ENCODE results near the gene OR4E1. TPM values are rescaled to one million over a fixed set of nuclear protein-coding genes. Genes with fewer than 3 reads are reported as not detected.
"Not testable (repeated sequence)": the region's sequence is repeated elsewhere in the genome, so short reads cannot be mapped to it uniquely, and the experiment has no call there.

OR4E1 gene
- polyA plus RNA-seq, 1 donor = not detected

DNA sequence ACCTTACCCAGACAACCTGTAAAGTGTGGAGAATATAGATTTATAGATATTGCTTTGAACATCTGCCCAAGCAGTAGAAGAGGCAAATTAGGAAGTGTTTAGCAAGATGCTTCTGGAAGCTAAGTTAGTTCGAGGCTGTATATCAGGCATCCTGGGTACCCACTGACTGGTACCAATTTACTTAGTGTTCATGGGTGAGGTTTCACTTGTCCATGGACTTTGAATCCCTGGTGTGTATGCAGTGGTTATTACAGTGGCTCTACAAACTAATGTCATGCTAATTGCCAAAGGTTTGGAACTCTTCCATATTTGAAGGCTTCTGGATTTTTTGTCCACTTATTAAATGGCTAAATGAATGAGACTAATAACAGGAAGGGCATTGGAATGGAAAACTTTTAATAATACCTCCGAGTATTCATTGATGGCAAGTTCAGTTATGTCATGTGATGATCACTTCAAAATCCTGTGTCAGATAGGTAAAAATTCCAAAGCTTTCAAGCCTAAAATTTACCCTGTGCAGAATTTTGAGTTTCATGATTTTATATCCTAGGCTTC, 20.2 kb downstream of the OR4E1 start, which contains the start of gene OR4E2:
Gene OR4E2 (plus strand): TSS at position 505 of the 555 bp plus-strand sequence. CDS start 11,248 bp downstream, outside the sequence.
- no peak for DNase-seq (ENCODE audit: low read depth)

DNA sequence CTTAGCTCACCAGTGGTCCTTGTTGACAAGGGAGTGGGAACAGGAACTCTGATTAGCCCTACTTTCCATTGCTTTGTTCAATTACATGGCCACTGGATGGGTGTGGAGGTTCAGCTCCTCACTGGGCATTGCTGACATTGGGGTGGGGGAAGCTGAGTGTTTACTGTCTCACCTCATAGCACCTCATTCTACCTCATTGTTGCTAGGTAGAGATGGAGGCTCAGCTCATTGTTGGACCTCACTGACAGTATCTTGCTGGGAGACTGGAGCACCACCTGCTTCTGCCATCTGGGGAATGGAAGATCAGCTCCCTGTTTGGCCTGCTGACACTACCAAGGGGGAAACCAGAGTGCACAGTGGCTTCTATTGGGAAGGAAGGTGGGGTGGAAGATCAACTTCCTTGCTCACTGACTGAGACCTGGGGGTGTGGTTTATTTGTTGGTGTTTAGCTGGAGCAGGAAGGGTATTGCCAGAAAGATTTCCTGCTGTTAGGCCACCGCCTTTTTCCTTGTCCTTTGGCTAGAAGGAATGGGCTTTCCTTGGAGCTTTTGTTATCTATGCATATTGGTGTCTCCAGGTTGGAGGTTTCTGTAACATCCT, 21.3 kb downstream of the OR4E1 start:
- no peak for DNase-seq (ENCODE audit: low read depth)

DNA sequence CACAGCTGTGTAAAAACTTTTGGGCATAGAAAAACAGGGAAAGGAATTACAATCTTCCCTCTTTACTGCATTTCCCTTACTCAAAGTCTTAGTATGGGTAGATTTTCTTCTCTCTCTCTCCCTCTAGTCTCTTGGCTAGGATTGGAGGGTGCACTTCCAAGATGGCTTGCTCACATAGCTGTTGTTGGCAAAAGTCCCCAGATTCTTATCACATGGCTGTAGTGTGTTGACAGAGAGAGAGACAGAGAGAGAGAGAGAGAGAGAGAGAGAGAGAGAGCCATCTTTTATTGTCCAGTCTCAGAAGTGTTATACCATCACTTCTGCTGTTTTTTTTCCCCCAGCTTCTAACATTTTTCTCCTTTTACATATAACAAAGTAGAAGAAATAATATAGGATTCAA, 26.2 kb downstream of the OR4E1 start:
- no peak for DNase-seq (ENCODE audit: low read depth)

DNA sequence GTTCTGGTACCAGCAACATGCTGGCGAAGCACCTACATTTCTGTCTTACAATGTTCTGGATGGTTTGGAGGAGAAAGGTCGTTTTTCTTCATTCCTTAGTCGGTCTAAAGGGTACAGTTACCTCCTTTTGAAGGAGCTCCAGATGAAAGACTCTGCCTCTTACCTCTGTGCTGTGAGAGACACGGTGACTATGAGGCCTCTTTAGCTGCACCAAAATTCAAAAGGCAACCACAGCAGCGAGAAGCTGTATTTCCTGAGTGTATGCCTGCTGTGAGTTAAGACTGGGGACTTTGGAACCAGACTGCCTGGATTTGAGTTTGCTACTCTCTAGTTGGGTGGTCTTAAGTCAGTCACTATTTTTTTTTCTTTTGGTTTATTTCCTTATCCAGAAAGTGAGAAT, 30.2 kb downstream of the OR4E1 start:
- DNase-seq (ENCODE audit: low read depth) = no peak

DNA sequence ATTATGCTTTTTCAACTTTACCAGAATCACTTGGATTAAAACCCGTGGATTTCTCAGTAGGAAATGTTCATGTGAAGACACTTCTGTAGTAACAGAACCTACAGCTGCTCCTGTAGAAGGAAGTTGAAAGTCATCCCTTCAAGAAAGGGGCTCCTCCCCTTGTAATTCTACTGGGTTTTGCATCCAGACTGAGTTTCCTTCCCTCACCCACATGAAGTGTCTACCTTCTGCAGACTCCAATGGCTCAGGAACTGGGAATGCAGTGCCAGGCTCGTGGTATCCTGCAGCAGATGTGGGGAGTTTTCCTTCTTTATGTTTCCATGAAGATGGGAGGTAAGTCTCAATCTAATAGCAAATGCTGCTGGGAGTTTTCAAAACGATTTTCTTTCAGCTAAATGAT, 30.9 kb downstream of the OR4E1 start:
- DNase-seq (ENCODE audit: low read depth) = no peak

DNA sequence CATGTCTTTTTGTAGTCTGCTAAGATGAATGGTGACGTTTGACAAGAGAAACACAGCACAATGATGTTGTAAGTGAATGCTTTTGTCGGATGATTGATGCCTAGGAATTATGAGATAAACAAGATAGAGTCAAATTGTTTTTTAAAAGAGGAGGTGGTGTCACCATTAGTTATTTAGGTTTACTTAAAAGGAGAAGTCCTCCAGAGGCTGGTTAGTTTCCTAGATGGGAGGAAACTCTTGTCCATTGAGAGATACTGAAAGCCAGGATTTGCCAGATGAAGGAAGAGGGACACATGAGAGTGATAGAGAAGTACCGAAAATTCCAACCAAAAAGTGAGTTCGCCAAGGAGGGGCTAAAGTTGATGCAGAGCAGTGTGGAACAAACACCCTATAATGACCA, 38.8 kb downstream of the OR4E1 start, which contains the start of gene OR10G2:
Gene OR10G2 (minus strand): TSS at position 101 of the 400 bp plus-strand sequence. CDS start 98 bp downstream, at position 3.
- DNase-seq (ENCODE audit: low read depth) = no peak

DNA sequence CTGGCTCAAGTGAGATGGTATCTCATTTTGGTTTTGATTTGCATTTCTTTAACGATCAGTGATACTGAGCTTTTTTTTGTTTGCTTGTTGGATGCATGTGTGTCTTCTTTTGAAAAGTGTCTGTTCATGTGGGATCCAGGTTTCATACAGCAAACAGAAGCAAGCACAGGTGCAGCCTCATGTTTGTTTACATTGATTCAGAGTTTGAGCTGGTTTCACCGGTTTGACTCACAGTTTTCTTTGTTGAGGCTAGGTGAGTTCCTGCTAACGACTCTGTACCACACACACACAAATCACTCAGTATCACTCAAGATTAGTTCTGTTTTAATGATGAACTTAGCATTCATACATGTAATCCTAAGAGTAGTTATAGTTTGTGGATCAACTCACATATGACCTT, 42.5 kb downstream of the OR4E1 start:
- DNase-seq (ENCODE audit: low read depth) = no peak

DNA sequence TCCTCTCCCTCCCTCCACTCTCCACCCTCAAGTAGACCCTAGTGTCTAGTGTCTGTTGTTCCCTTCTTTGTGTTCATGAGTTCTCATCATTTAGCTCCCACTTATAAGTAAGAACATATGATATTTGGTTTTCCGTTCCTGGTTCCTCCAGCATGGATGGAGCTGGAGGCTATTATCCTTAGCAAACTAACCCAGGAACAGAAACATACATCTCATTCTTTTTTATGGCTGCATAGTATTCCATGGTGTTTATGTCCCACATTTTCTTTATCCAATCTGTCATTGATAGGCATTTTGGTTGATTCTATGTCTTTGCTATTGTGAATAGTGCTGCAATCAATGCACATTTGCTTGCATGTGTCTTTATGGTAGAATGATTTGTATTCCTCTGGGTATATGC, 43.1 kb downstream of the OR4E1 start:
- not testable (repeated sequence) for DNase-seq (ENCODE audit: low read depth)

DNA sequence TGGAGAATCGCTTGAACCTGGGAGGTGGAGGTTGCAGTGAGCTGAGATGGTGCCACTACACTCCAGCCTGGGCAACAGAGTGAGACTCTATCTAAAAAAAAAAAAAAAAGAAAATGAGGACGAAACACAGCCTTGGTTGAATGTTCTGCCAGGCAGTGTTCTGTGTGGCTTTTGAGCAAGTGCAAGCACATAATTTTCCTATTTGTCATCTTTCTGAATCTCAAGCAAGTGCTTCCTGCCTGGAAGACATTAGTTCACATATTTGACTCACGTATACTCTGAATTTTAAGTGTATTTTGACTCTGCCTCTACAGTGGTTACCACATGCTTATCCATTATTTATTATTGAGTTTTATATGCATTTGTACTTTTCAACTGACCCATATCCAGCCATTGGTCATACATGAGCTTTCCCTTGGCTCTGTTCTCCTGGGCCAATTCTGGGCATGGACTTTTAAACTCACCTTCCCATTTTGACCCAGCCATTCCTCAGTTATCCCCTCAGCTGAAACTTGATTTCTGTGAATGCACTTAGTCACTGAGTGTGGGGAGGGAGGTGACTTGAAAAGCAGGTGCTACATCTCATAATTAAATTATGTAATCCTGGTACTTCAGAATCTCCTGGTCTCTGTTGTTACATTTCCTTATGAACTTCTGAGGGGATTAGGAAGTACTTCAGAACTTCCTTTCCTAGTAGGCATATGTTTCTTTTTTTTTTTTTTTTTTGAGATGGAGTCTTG, 47.0 kb downstream of the OR4E1 start:
- no peak for DNase-seq (ENCODE audit: low read depth)

Other genes with a start within 250 kb of the OR4E1 start
- 38.0 TPM for gene CHD8, start 217.7 kb downstream of the OR4E1 start, polyA plus RNA-seq (ENCODE audit: insufficient read length)
- gene RAB2B, start 196.9 kb downstream of the OR4E1 start, polyA plus RNA-seq (ENCODE audit: insufficient read length) = 19.0 TPM
- gene TOX4, start 196.6 kb downstream of the OR4E1 start, polyA plus RNA-seq (ENCODE audit: insufficient read length) = 38.5 TPM
- gene METTL3, start 162.5 kb downstream of the OR4E1 start, polyA plus RNA-seq (ENCODE audit: insufficient read length) = 44.8 TPM
- gene SALL2, start 147.5 kb downstream of the OR4E1 start, polyA plus RNA-seq (ENCODE audit: insufficient read length) = 10.5 TPM
- not detected for gene OR10G3, start 93.7 kb downstream of the OR4E1 start, polyA plus RNA-seq (ENCODE audit: insufficient read length)
- not detected for gene OR10G2, start 38.9 kb downstream of the OR4E1 start, polyA plus RNA-seq (ENCODE audit: insufficient read length)
- not detected for gene OR4E2, start 20.0 kb downstream of the OR4E1 start, polyA plus RNA-seq (ENCODE audit: insufficient read length)

All from forelimb muscle (tissue), 1 donor.